ENCODE data around the gene MARCHF4.

DNA sequence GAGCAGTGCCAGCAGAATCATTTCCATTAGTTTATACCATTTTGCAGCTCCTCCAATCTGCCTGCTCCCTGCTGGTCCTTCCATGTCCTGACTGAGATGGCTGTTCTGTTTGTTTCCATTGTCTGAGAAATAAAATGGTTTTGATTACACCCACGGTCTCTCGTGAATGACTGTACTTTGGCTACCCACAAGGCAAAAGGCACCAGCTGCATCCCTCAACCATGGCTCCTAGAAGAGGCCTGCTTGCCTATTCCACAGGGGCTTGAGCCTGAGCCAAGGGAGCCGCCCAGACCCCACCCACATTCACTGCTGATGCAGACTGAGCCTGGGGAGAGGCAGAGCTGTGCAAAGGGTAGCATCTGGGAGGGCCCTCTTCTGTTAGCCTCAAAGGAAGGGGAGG is 31.2 kb downstream of the MARCHF4 start:
- TF ChIP-seq EZH2phosphoT487 (IDR thresholded peaks at IDR 0.05; ENCODE audit: low read depth, severe bottlenecking, unreplicated experiment) (no peak), EZH2 (IDR thresholded peaks at IDR 0.05; ENCODE audit: borderline replicate concordance) (no peak)
- TF ChIP-seq, protein P1, sequence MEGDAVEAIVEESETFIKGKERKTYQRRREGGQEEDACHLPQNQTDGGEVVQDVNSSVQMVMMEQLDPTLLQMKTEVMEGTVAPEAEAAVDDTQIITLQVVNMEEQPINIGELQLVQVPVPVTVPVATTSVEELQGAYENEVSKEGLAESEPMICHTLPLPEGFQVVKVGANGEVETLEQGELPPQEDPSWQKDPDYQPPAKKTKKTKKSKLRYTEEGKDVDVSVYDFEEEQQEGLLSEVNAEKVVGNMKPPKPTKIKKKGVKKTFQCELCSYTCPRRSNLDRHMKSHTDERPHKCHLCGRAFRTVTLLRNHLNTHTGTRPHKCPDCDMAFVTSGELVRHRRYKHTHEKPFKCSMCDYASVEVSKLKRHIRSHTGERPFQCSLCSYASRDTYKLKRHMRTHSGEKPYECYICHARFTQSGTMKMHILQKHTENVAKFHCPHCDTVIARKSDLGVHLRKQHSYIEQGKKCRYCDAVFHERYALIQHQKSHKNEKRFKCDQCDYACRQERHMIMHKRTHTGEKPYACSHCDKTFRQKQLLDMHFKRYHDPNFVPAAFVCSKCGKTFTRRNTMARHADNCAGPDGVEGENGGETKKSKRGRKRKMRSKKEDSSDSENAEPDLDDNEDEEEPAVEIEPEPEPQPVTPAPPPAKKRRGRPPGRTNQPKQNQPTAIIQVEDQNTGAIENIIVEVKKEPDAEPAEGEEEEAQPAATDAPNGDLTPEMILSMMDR (IDR thresholded peaks at IDR 0.05; ENCODE audit: poor library complexity), result no peak

All from hepatocyte (in vitro differentiated cells).